IMR-90 (cell line): ENCODE data around the gene HLA-B. TPM values are rescaled to one million over a fixed set of nuclear protein-coding genes. Genes with fewer than 3 reads are reported as not detected.
A peak's percentile ranks its signal among the peaks of the same experiment; 100 is the strongest.

Source experiments
- ATAC-seq: fragments of 200-7000 bp; cut with Tn5 transposase; 2 replicates; pipeline ENCODE4 v1.9.1; 2020; ENCODE audit warnings: low read depth, mild to moderate bottlenecking, moderate library complexity
- BruUV-seq: library from RNA; stranded (reverse); fragments of 400-500 nt; replicated peaks from 2 replicates; lab custom pipeline; 2021; lab: Mats Ljungman, UMichigan
- CTCF ChIA-PET: fragments of 300-600 bp; formaldehyde crosslinking; extraction: SDS; loops from one replicate; lab custom pipeline; 2021; ENCODE audit warnings: antibody characterized with exemption; lab: Yijun Ruan, JAX
- POLR2A ChIA-PET: fragments of 300-600 bp; sonication (Branson Sonifier 250); formaldehyde crosslinking; loops from one replicate; lab custom pipeline; 2022; ENCODE audit warnings: antibody characterized with exemption; ENCODE audit not compliant: unreplicated experiment; lab: Charles Lee
- DNase-seq: peaks from one replicate; pipeline ENCODE4 v3.0.0; 2013
- H2AFZ ChIP-seq: replicated peaks from 2 replicates; pipeline ENCODE3; 2013; ENCODE audit warnings: low read length, mild to moderate bottlenecking; ENCODE audit not compliant: poor library complexity
- H2AK5ac ChIP-seq: 2 replicates; pipeline ENCODE4 v1.6.1; 2013; ENCODE audit warnings: low read depth, low read length, inconsistent platforms
- H2AK9ac ChIP-seq: replicated peaks from 2 replicates; pipeline ENCODE3; 2013; ENCODE audit warnings: mild to moderate bottlenecking, low read depth, low read length, moderate library complexity; ENCODE audit not compliant: poor library complexity
- H2BK120ac ChIP-seq: 2 replicates; pipeline ENCODE4 v1.6.1; 2013; ENCODE audit warnings: low read depth, low read length, inconsistent platforms
- H2BK15ac ChIP-seq: 3 replicates; pipeline ENCODE4 v1.6.1; 2013; ENCODE audit warnings: low read depth, low read length, inconsistent platforms
- H2BK20ac ChIP-seq: 2 replicates; pipeline ENCODE4 v1.6.1; 2013; ENCODE audit warnings: low read depth, mild to moderate bottlenecking, inconsistent platforms, low read length, moderate library complexity
- H2BK5ac ChIP-seq: 2 replicates; pipeline ENCODE4 v1.6.1; 2013; ENCODE audit warnings: mild to moderate bottlenecking, low read depth, low read length, inconsistent platforms; ENCODE audit not compliant: poor library complexity, severe bottlenecking
- H3K14ac ChIP-seq: replicated peaks from 2 replicates; pipeline ENCODE4 v1.6.1; 2013; ENCODE audit warnings: low read depth, low read length, inconsistent platforms
- H3K18ac ChIP-seq: 2 replicates; pipeline ENCODE4 v1.6.1; 2013; ENCODE audit warnings: low read depth, low read length, control low read depth
- H3K23ac ChIP-seq: 2 replicates; pipeline ENCODE4 v1.6.1; 2013; ENCODE audit warnings: low read depth, low read length, inconsistent platforms
- H3K27ac ChIP-seq: 2 replicates; pipeline ENCODE4 v1.5.1; 2013; ENCODE audit warnings: mild to moderate bottlenecking, control low read depth, low read length; ENCODE audit not compliant: insufficient read depth
- H3K27me3 ChIP-seq: 2 replicates; pipeline ENCODE4 v1.6.1; 2013; ENCODE audit warnings: low read length; ENCODE audit not compliant: control insufficient read depth, insufficient read depth
- H3K36me3 ChIP-seq: 2 replicates; pipeline ENCODE4 v1.6.1; 2013; ENCODE audit warnings: low read length, mixed read lengths; ENCODE audit not compliant: control insufficient read depth, insufficient read depth
- H3K4ac ChIP-seq: 2 replicates; pipeline ENCODE4 v1.6.1; 2013; ENCODE audit warnings: low read depth, low read length, inconsistent platforms
- H3K4me1 ChIP-seq: 2 replicates; pipeline ENCODE4 v1.6.1; 2013; ENCODE audit warnings: low read length, mixed read lengths; ENCODE audit not compliant: control insufficient read depth, insufficient read depth
- H3K4me2 ChIP-seq: 2 replicates; pipeline ENCODE4 v1.6.1; 2013; ENCODE audit warnings: low read depth, mild to moderate bottlenecking, control low read depth, low read length, moderate library complexity
- H3K4me3 ChIP-seq: 2 replicates; pipeline ENCODE4 v1.5.1; 2013; ENCODE audit warnings: low read depth, mild to moderate bottlenecking, control low read depth, low read length, moderate library complexity; ENCODE audit not compliant: insufficient read depth
- H3K56ac ChIP-seq: 2 replicates; pipeline ENCODE4 v1.6.1; 2013; ENCODE audit warnings: low read length, inconsistent platforms; ENCODE audit not compliant: insufficient read depth; ENCODE audit errors: extremely low read depth
- H3K79me1 ChIP-seq, 2 experiments: 2 replicates each; pipeline ENCODE4 v1.6.1; 2013; ENCODE audit warnings: low read length in 2 of 2, inconsistent platforms in 1 of 2, low read depth in 1 of 2
- H3K9ac ChIP-seq: 2 replicates; pipeline ENCODE4 v1.6.1; 2013; ENCODE audit warnings: low read depth, low read length, control low read depth
- H3K9me1 ChIP-seq: 2 replicates; pipeline ENCODE4 v1.6.1; 2013; ENCODE audit warnings: low read length, inconsistent platforms; ENCODE audit not compliant: insufficient read depth
- H3K9me3 ChIP-seq: 2 replicates; pipeline ENCODE4 v1.6.1; 2013; ENCODE audit warnings: low read length; ENCODE audit not compliant: control insufficient read depth, insufficient read depth
- H4K20me1 ChIP-seq: 2 replicates; pipeline ENCODE4 v1.6.1; 2013; ENCODE audit warnings: low read length, inconsistent platforms; ENCODE audit not compliant: insufficient read depth
- H4K5ac ChIP-seq: 2 replicates; pipeline ENCODE4 v1.6.1; 2013; ENCODE audit warnings: mild to moderate bottlenecking, low read depth, low read length, control low read depth
- H4K8ac ChIP-seq, 2 experiments: 2 replicates each; pipeline ENCODE4 v1.6.1; 2013; ENCODE audit warnings: low read depth in 2 of 2, low read length in 2 of 2, control low read depth in 1 of 2, inconsistent platforms in 1 of 2
- H4K91ac ChIP-seq: 2 replicates; pipeline ENCODE4 v1.6.1; 2013; ENCODE audit warnings: low read depth, low read length, inconsistent platforms; ENCODE audit not compliant: insufficient read depth
- BHLHE40 ChIP-seq: fragments of 150-350 bp; IDR thresholded peaks from 2 replicates; pipeline ENCODE4 v1.6.1; 2016; ENCODE audit warnings: mild to moderate bottlenecking, low read depth, low read length
- CEBPB ChIP-seq: IDR thresholded peaks from 2 replicates; pipeline ENCODE4 v1.6.1; 2012; ENCODE audit warnings: low read depth, low read length, improper control_type of control experiment
- CHD1 ChIP-seq: IDR thresholded peaks from 2 replicates; pipeline ENCODE4 v1.6.1; 2012; ENCODE audit warnings: low read depth, low read length, improper control_type of control experiment
- FOS ChIP-seq: fragments of 150-350 bp; IDR thresholded peaks from 2 replicates; pipeline ENCODE4 v1.6.1; 2016; ENCODE audit warnings: low read depth, low read length
- MAFK ChIP-seq: IDR thresholded peaks from 2 replicates; pipeline ENCODE4 v1.6.1; 2012; ENCODE audit warnings: low read depth, low read length, improper control_type of control experiment
- MAZ ChIP-seq: IDR thresholded peaks from 2 replicates; pipeline ENCODE4 v1.6.1; 2012; ENCODE audit warnings: low read depth, mild to moderate bottlenecking, low read length, improper control_type of control experiment, moderate library complexity, borderline replicate concordance
- NFE2L2 ChIP-seq: fragments of 150-350 bp; IDR thresholded peaks from 2 replicates; pipeline ENCODE4 v1.6.1; 2016; ENCODE audit warnings: low read depth, mild to moderate bottlenecking, low read length
- POLR2A ChIP-seq: IDR thresholded peaks from 2 replicates; pipeline ENCODE4 v1.6.1; 2012; ENCODE audit warnings: mild to moderate bottlenecking, low read depth, low read length
- RAD21 ChIP-seq: IDR thresholded peaks from 2 replicates; pipeline ENCODE4 v1.6.1; 2012; ENCODE audit warnings: low read length, improper control_type of control experiment
- RCOR1 ChIP-seq: IDR thresholded peaks from 2 replicates; pipeline ENCODE4 v1.6.1; 2012; ENCODE audit warnings: mild to moderate bottlenecking, low read length, improper control_type of control experiment; ENCODE audit not compliant: insufficient replicate concordance
- RFX5 ChIP-seq: IDR thresholded peaks from 2 replicates; pipeline ENCODE4 v1.8.0; 2012; ENCODE audit warnings: low read depth, mild to moderate bottlenecking, low read length, moderate library complexity
- WGBS, 2 experiments: methylation state at CpG; one replicate each; pipeline versions ENCODE4 v1.1.5 to v1.1.7; 2013; ENCODE audit warnings: missing lambda C conversion rate in 2 of 2; ENCODE audit not compliant: insufficient read length in 1 of 2; ENCODE audit errors: extremely low coverage in 2 of 2; 5-methylcytosine and 5-hydroxymethylcytosine counted together
- dilution Hi-C: fragments of 300-500 bp; cut with HindIII; formaldehyde crosslinking; loops from one replicate; pipeline ENCODE4 v1.14.3; 2018; ENCODE audit warnings: low sequenced_read_pairs; ENCODE audit not compliant: unreplicated experiment
- in situ Hi-C: fragments of 300-500 bp; cut with MboI; formaldehyde crosslinking; loops from 3 replicates; pipeline ENCODE4 v1.14.3; 2019; ENCODE audit warnings: low sequenced_read_pairs, inconsistent platforms, mixed read lengths
- intact Hi-C: fragments of 100-400 bp; cut with micrococcal nuclease; formaldehyde crosslinking; loops from 2 replicates; pipeline ENCODE4 v1.10.0; 2022
- polyA plus RNA-seq, 3 experiments: library from polyadenylated mRNA; depleted of rRNA; stranded (reverse); fragments of >200 nt; gene quantifications; 2 replicates each; pipeline ENCODE4 v1.2.3, GENCODE V29; 2012; ENCODE audit warnings: low replicate concordance in 1 of 3
- total RNA-seq: library from RNA; depleted of rRNA; stranded (reverse); fragments of >200 nt; gene quantifications from 2 replicates; pipeline ENCODE4 v1.2.3, GENCODE V29; 2012
- TF ChIP-seq, protein P1 (sequence below): conservative IDR thresholded peaks from 2 replicates; pipeline ENCODE4 v1.5.1; 2012; ENCODE audit warnings: mild to moderate bottlenecking, low read depth, low read length, improper control_type of control experiment
- TF ChIP-seq, protein P2 (sequence below): fragments of 150-350 bp; IDR thresholded peaks from 2 replicates; pipeline ENCODE4 v1.6.1; 2017; ENCODE audit warnings: mild to moderate bottlenecking, antibody characterized with exemption, low read length, low read depth

HLA-B gene
- total and polyA plus RNA-seq, 2 of the 4 experiments (the other 2 are of a cell fraction), result 44.1 to 309 TPM

DNA sequence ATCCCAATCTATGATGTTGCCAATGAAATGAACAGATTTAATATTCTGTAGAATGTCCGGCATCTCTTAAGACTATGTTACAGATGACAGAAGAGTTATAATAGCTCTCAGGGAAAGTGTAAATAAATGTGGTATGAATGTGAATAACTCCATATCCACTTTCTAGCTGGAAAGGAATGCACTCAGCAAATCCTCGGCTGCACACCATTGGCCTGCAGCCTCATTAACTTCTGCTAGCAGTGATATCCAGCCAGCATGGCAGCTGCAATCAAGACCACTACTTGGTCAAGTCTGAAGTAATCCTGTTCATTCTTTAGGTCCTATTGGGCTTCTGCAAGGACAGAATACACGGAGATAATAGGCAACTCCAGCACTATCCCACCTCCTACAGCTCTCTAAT lies 29.1 kb upstream of the HLA-B start:
- DNase-seq (no peak), ATAC-seq (peak; percentile 80)
- H3K9me1 ChIP-seq, result 0 out of 2 replicates have a peak, but pooled peaks cover 3% of the 10 kb centered on the region
- no peak overlapping the region for H4K91ac ChIP-seq
- H2BK20ac ChIP-seq, result no peak overlapping the region
- no peak overlapping the region for H3K27ac ChIP-seq
- BruUV-seq, result no TSS peak
- H2AFZ ChIP-seq, result no peak overlapping the region
- H3K4me3 ChIP-seq, result no peak overlapping the region
- dilution Hi-C loops, result no loop called here
- TF ChIP-seq RCOR1, result no peak
- TF ChIP-seq RFX5, result no peak
- TF ChIP-seq NFE2L2, result no peak
- TF ChIP-seq POLR2A, result no peak
- TF ChIP-seq MAZ, result no peak
- TF ChIP-seq, protein P1, sequence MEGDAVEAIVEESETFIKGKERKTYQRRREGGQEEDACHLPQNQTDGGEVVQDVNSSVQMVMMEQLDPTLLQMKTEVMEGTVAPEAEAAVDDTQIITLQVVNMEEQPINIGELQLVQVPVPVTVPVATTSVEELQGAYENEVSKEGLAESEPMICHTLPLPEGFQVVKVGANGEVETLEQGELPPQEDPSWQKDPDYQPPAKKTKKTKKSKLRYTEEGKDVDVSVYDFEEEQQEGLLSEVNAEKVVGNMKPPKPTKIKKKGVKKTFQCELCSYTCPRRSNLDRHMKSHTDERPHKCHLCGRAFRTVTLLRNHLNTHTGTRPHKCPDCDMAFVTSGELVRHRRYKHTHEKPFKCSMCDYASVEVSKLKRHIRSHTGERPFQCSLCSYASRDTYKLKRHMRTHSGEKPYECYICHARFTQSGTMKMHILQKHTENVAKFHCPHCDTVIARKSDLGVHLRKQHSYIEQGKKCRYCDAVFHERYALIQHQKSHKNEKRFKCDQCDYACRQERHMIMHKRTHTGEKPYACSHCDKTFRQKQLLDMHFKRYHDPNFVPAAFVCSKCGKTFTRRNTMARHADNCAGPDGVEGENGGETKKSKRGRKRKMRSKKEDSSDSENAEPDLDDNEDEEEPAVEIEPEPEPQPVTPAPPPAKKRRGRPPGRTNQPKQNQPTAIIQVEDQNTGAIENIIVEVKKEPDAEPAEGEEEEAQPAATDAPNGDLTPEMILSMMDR, result no peak
- no peak for TF ChIP-seq BHLHE40
- TF ChIP-seq CEBPB, result no peak
- TF ChIP-seq FOS, result no peak
- no peak for TF ChIP-seq RAD21
- TF ChIP-seq CHD1, result no peak
- TF ChIP-seq, protein P2, sequence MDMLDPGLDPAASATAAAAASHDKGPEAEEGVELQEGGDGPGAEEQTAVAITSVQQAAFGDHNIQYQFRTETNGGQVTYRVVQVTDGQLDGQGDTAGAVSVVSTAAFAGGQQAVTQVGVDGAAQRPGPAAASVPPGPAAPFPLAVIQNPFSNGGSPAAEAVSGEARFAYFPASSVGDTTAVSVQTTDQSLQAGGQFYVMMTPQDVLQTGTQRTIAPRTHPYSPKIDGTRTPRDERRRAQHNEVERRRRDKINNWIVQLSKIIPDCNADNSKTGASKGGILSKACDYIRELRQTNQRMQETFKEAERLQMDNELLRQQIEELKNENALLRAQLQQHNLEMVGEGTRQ, result no peak
- TF ChIP-seq MAFK, result no peak
- in situ Hi-C loops, result no loop called here
- H3K23ac ChIP-seq, result no peak overlapping the region
- H3K79me1 ChIP-seq, result no peaks in the 10 kb centered on the region
- H3K27me3 ChIP-seq, result peaks cover 17% of the 10 kb centered on the region
- no peak overlapping the region for H3K56ac ChIP-seq
- H2BK120ac ChIP-seq, result no peak overlapping the region
- H3K14ac ChIP-seq, result no peak overlapping the region
- no peaks in the 10 kb centered on the region for H3K36me3 ChIP-seq
- no peak overlapping the region for H3K4me2 ChIP-seq
- H2BK5ac ChIP-seq, result no peak overlapping the region
- no peak overlapping the region for H2AK9ac ChIP-seq
- H3K9ac ChIP-seq, result no peak overlapping the region
- ChIA-PET CTCF (no interaction called here), POLR2A (no interaction called here)
- H4K5ac ChIP-seq, result no peak overlapping the region
- intact Hi-C loops, result no loop called here
- no peak overlapping the region for H3K18ac ChIP-seq
- H2AK5ac ChIP-seq, result no peak overlapping the region
- no peak overlapping the region for H3K4ac ChIP-seq
- no peak overlapping the region for H4K8ac ChIP-seq
- no peaks in the 10 kb centered on the region for H3K4me1 ChIP-seq
- no peak overlapping the region for H2BK15ac ChIP-seq
- no peaks in the 10 kb centered on the region for H4K20me1 ChIP-seq
- 16% methylated on average over 2 of the region's 3 CpGs; no CpG with 5 or more reads in 1 of the 2 experiments for WGBS, 2 experiments
- H3K9me3 ChIP-seq, result no peaks in the 10 kb centered on the region
